ENCODE measurements around the gene PNO1.
"Not testable (repeated sequence)": the region's sequence is repeated elsewhere in the genome, so short reads cannot be mapped to it uniquely, and the experiment has no call there.

The PNO1 gene

DNA sequence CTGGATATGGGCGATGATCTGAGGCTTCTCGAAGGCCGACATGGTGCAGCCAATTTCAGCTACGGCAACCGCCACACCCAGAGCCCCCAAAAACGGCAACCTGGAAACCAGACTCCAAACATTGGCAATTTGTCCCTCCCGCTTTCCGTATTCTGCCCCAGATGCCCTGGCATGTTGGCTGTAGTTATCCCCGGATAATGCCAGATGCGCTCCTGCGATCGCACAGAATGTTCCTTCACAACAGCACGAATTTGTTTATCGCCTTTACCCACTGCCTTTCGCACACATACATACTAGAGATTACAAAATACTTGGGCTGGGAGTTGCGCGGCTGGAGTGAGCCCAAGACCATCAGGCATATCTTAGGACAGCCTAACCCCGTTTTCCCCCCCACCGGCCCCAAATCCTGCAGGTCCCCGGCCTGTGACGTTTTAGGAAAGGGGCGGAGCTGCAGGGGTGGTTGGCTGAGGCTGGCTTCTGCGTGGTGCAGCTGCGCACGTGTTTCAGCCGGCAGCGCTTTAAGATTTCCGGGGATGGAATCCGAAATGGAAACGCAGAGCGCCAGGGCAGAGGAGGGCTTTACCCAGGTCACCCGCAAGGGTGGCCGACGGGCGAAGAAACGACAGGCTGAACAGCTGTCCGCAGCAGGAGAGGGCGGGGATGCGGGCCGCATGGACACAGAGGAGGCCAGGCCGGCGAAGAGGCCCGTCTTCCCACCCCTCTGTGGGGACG is at the start of gene PNO1:
Gene PNO1 (plus strand): TSS at position 487 of the 732 bp plus-strand sequence. CDS start 47 bp downstream, at position 534.
- peak; percentile 88 to 94 (median 94) for DNase-seq (ENCODE audit: low read depth in 2 of 3, low spot score in 2 of 3)

DNA sequence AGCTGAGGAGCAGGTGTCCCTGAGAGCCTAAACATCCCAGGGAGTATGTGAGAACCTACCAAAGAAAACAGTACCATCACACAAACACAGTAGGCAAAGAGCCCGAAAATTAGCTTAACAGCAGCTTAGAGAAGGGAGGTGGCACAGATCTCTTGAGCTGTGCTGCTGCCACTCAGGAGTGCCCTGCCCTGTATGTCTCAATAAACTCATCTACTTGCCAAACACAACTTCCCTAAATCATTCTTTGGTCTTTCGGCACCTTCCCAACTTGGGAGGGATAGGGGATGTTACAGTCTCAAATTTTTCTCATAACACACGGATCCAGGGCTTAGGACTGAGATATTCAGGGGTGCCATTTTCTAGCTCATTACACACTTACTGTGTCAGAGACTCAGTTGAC is 49.6 kb upstream of the PNO1 start:
- DNase-seq (ENCODE audit: low read depth in 2 of 3, low spot score in 2 of 3) = no peak

GRCh38 chr2:68110102-68110501 is 47.6 kb upstream of the PNO1 start:
- no peak for DNase-seq (ENCODE audit: low read depth in 2 of 3, low spot score in 2 of 3)

- no peak for DNase-seq (ENCODE audit: low read depth in 2 of 3, low spot score in 2 of 3)
Measured at GRCh38 chr2:68115965-68116364, 41.7 kb upstream of the PNO1 start.

GRCh38 chr2:68117922-68118321 is 39.8 kb upstream of the PNO1 start:
- DNase-seq (ENCODE audit: low read depth in 2 of 3, low spot score in 2 of 3) = not testable (repeated sequence)

DNA sequence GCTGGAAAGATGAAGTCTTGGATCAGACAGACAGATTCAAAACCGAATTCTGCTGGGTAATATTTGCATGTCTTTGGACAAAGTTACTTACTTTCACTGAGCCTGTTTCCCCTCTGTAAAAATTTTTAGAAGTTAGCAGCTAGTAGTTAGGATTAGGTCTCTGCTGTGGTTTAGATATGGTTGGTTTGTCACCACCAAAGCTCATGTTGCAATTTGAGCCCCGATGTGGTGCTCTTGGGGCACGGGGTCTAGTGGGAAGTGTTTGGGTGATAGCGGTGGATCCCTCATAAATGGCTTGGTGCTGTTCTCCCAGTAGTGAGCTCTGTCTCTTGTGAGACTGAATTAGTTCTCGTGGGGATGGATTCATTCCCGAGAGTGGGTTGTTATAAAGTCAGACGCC is 38.9 kb upstream of the PNO1 start:
- DNase-seq (ENCODE audit: low read depth in 2 of 3, low spot score in 2 of 3) = no peak

GRCh38 chr2:68119504-68119903 is 38.2 kb upstream of the PNO1 start:
- DNase-seq (ENCODE audit: low read depth in 2 of 3, low spot score in 2 of 3) = no peak

- peak; percentile 39 to 79 (median 74) for DNase-seq (ENCODE audit: low read depth in 2 of 3, low spot score in 2 of 3)
Measured at GRCh38 chr2:68121873-68122679, 35.6 kb upstream of the PNO1 start.

GRCh38 chr2:68122680-68122964 is 35.1 kb upstream of the PNO1 start:
- DNase-seq (ENCODE audit: low read depth in 2 of 3, low spot score in 2 of 3) = no peak

- DNase-seq (ENCODE audit: low read depth in 2 of 3, low spot score in 2 of 3) = no peak
Measured at GRCh38 chr2:68124321-68124720, 33.4 kb upstream of the PNO1 start.

DNA sequence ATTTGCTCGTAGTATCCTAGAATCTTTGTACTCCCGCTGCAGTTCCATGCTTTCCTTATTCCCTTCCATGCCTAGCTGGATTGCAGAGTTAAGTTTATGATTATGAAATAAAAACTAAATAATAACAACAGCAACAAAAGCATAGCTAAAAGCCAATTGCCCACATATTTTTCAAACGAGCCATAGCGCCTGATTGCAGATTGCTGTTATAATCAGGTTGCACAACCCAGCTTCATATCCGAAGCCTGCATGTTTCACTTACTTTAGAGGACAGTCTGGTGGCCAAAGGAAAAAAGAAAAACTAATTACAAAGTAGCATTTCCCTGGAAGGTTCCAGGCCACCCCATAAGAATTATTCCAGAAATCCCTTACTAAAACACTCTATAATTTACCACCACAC is 31.9 kb upstream of the PNO1 start:
- no peak for DNase-seq (ENCODE audit: low read depth in 2 of 3, low spot score in 2 of 3)

- no peak for DNase-seq (ENCODE audit: low read depth in 2 of 3, low spot score in 2 of 3)
Measured at GRCh38 chr2:68126561-68126960, 31.1 kb upstream of the PNO1 start.

GRCh38 chr2:68127358-68128242 is 30.1 kb upstream of the PNO1 start:
- DNase-seq (ENCODE audit: low read depth in 2 of 3, low spot score in 2 of 3) = no peak

DNA sequence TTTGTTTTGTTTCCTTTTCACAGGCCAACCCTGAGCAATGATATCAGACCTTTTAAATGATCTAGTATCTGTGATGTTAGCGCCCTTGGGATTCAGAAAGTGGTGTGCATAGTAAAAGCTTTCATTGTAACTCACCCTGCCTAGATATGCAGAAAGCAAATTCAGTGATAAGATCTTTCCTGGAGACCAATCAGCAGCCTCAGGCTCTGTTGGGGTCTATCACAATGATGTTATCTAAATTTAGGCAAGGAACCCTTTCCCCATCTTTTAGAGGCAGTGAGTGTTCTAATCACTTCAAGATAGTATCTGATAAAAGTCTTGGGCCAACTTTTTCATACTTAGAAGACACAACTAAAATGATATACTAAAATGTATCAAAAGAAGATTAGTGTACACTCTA is 23.6 kb upstream of the PNO1 start:
- DNase-seq (ENCODE audit: low read depth in 2 of 3, low spot score in 2 of 3) = no peak

- no peak for DNase-seq (ENCODE audit: low read depth in 2 of 3, low spot score in 2 of 3)
Measured at GRCh38 chr2:68134554-68134953, 23.1 kb upstream of the PNO1 start.

GRCh38 chr2:68135448-68136320 is 22.0 kb upstream of the PNO1 start:
- no peak for DNase-seq (ENCODE audit: low read depth in 2 of 3, low spot score in 2 of 3)

- no peak for DNase-seq (ENCODE audit: low read depth in 2 of 3, low spot score in 2 of 3)
Measured at GRCh38 chr2:68141875-68142274, 15.8 kb upstream of the PNO1 start.

GRCh38 chr2:68151037-68151436 is 6.7 kb upstream of the PNO1 start:
- no peak for DNase-seq (ENCODE audit: low read depth in 2 of 3, low spot score in 2 of 3)

- no peak for DNase-seq (ENCODE audit: low read depth in 2 of 3, low spot score in 2 of 3)
Measured at GRCh38 chr2:68152681-68153347, 4.9 kb upstream of the PNO1 start.

- no peak for DNase-seq (ENCODE audit: low read depth in 2 of 3, low spot score in 2 of 3)
Measured at GRCh38 chr2:68155618-68156017, 2.1 kb upstream of the PNO1 start.
